GM12865 (cell line): ENCODE measurements around the gene PDGFA.

Experiments used
- DNase-seq: peaks from one replicate; pipeline ENCODE4 v3.0.0; 2010; ENCODE audit warnings: low read depth
- H3K4me3 ChIP-seq: 2 replicates; pipeline ENCODE4 v1.5.1; 2011; ENCODE audit warnings: mild to moderate bottlenecking, low read depth, low read length, control low read depth
- TF ChIP-seq, protein P1 (sequence below): IDR thresholded peaks from 2 replicates; pipeline ENCODE4 v1.5.1; 2011; ENCODE audit warnings: low read length, control low read depth, low read depth, inconsistent platforms; ENCODE audit not compliant: insufficient read depth; ENCODE audit errors: missing control alignments

PDGFA gene

GRCh38 chr7:539731-540411, 20.2 kb upstream of the PDGFA start:
- TF ChIP-seq, protein P1, sequence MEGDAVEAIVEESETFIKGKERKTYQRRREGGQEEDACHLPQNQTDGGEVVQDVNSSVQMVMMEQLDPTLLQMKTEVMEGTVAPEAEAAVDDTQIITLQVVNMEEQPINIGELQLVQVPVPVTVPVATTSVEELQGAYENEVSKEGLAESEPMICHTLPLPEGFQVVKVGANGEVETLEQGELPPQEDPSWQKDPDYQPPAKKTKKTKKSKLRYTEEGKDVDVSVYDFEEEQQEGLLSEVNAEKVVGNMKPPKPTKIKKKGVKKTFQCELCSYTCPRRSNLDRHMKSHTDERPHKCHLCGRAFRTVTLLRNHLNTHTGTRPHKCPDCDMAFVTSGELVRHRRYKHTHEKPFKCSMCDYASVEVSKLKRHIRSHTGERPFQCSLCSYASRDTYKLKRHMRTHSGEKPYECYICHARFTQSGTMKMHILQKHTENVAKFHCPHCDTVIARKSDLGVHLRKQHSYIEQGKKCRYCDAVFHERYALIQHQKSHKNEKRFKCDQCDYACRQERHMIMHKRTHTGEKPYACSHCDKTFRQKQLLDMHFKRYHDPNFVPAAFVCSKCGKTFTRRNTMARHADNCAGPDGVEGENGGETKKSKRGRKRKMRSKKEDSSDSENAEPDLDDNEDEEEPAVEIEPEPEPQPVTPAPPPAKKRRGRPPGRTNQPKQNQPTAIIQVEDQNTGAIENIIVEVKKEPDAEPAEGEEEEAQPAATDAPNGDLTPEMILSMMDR, result no peak
- no peak for DNase-seq

GRCh38 chr7:538764-539685, 19.4 kb upstream of the PDGFA start:
- no peak overlapping the region for H3K4me3 ChIP-seq
- DNase-seq, result no peak
- TF ChIP-seq, protein P1, result no peak

More at GRCh38 chr7:539731-540411, 20.2 kb upstream of the PDGFA start:
- no peak overlapping the region for H3K4me3 ChIP-seq

GRCh38 chr7:537911-538634, 18.4 kb upstream of the PDGFA start:
- H3K4me3 ChIP-seq, result no peak overlapping the region
- TF ChIP-seq, protein P1, result no peak
- no peak for DNase-seq

GRCh38 chr7:536231-536630, 16.6 kb upstream of the PDGFA start:
- H3K4me3 ChIP-seq, result no peak overlapping the region
- TF ChIP-seq, protein P1, result no peak
- no peak for DNase-seq

- DNase-seq, result no peak
- H3K4me3 ChIP-seq, result no peak overlapping the region
- TF ChIP-seq, protein P1, result no peak
Measured at GRCh38 chr7:534959-535358, 15.3 kb upstream of the PDGFA start.

GRCh38 chr7:534075-534474, 14.4 kb upstream of the PDGFA start:
- DNase-seq, result no peak
- no peak overlapping the region for H3K4me3 ChIP-seq
- TF ChIP-seq, protein P1, result no peak
